ENCODE data around the gene ELL2. TPM values are rescaled to one million over a fixed set of nuclear protein-coding genes. Genes with fewer than 3 reads are reported as not detected.

Gene ELL2
- total RNA-seq, 1 experiment from 2014 or later: 27.5 TPM

- Histone ChIP-seq H2BK5ac (ENCODE audit: insufficient read length, low read length) (no peak overlapping the region), H3K23me2 (ENCODE audit: insufficient read length, low read depth, low read length, poor library complexity, severe bottlenecking) (no peaks in the 10 kb centered on the region), H3K9ac (ENCODE audit: extremely low read depth, insufficient read length, low read length) (no peak overlapping the region), H3K4ac (ENCODE audit: low read depth, low read length) (no peak overlapping the region), H4K91ac (ENCODE audit: insufficient read length, low read depth, low read length) (no peak overlapping the region), H2BK120ac (ENCODE audit: low read depth, low read length, poor library complexity, severe bottlenecking) (no peak overlapping the region), H3K27me3 (ENCODE audit: insufficient read depth, low read length) (no peaks in the 10 kb centered on the region), H3K14ac (ENCODE audit: insufficient read depth, low read length) (no peak overlapping the region), H3K79me2 (ENCODE audit: insufficient read depth, low read length) (no peaks in the 10 kb centered on the region), H3K79me1 (ENCODE audit: insufficient read depth, low read depth, low read length, poor library complexity, severe bottlenecking) (no peaks in the 10 kb centered on the region), H3K4me1 (ENCODE audit: insufficient read depth, low read length) (peaks cover 4% of the 10 kb centered on the region; the same call in 1 of the 2 replicates), H4K8ac (replicated peaks; ENCODE audit: insufficient read length, low read depth, low read length) (no peak overlapping the region), H4K5ac (ENCODE audit: insufficient read length, low read depth, low read length) (no peak overlapping the region), H2BK20ac (ENCODE audit: low read depth, low read length, poor library complexity, severe bottlenecking) (no peak overlapping the region), H3K27ac (ENCODE audit: insufficient read length, low read depth, low read length) (no peak overlapping the region), H2BK12ac (ENCODE audit: insufficient read length, low read depth, low read length) (no peak overlapping the region), H2BK15ac (ENCODE audit: low read depth, low read length) (no peak overlapping the region), H3K23ac (ENCODE audit: insufficient read length, low read depth, low read length) (no peak overlapping the region), H3K56ac (ENCODE audit: insufficient read length, low read depth, low read length) (no peak overlapping the region), H3K18ac (ENCODE audit: insufficient read length, low read depth, low read length) (no peak overlapping the region), H2AFZ (ENCODE audit: low read length) (no peak overlapping the region), H3K4me2 (ENCODE audit: insufficient read depth, insufficient read length, low read length) (no peak overlapping the region), H4K20me1 (ENCODE audit: control insufficient read depth, insufficient read depth, insufficient read length) (no peaks in the 10 kb centered on the region), H3T11ph (ENCODE audit: low read length) (no peak overlapping the region), H2AK5ac (ENCODE audit: insufficient read length, low read length) (no peak overlapping the region), H3K9me3 (ENCODE audit: control insufficient read depth, low read depth, low read length) (no peaks in the 10 kb centered on the region)
- peaks cover 27 to 28% of the 10 kb centered on the region in 2 experiments for H3K4me1 Mint-ChIP-seq
- no peaks in the 10 kb centered on the region; the same call in none of the 2 replicates for H3K27me3 Mint-ChIP-seq (ENCODE audit: low read depth)
- no peak overlapping the region; a peak in 1 of 7 replicates for H3K27ac Mint-ChIP-seq
- WGBS (ENCODE audit: extremely low coverage, insufficient read length, low lambda C conversion rate): no CpG with 5 or more reads among the region's 4 CpGs
- no peak for TF ChIP-seq CTCF (conservative IDR thresholded peaks at IDR 0.05)
- no peaks in the 10 kb centered on the region; a peak in 1 of 5 replicates for H3K9me3 Mint-ChIP-seq
- peaks cover 0 to 4% (median 0%) of the 10 kb centered on the region in 3 experiments; a peak in 1 of 7 replicates for H3K36me3 Mint-ChIP-seq (ENCODE audit: insufficient read depth in 1 of 3, low read depth in 3 of 3)
- no peak for DNase-seq
- no peak overlapping the region for H3K4me3 Mint-ChIP-seq
Measured at GRCh38 chr5:95863383-95863757, 98.3 kb downstream of the ELL2 start.
